Skeletal muscle cell (primary cell): ENCODE data around the gene RFWD3.

ENCODE experiments used
- DNase-seq: peaks from one replicate; pipeline ENCODE4 v3.0.0-alpha.2; 2010; ENCODE audit warnings: low read depth
- H3K4me3 ChIP-seq: 2 replicates; pipeline ENCODE4 v1.5.1; 2011; ENCODE audit warnings: low read depth, mild to moderate bottlenecking, control low read depth, low read length, moderate library complexity

RFWD3 gene

DNA sequence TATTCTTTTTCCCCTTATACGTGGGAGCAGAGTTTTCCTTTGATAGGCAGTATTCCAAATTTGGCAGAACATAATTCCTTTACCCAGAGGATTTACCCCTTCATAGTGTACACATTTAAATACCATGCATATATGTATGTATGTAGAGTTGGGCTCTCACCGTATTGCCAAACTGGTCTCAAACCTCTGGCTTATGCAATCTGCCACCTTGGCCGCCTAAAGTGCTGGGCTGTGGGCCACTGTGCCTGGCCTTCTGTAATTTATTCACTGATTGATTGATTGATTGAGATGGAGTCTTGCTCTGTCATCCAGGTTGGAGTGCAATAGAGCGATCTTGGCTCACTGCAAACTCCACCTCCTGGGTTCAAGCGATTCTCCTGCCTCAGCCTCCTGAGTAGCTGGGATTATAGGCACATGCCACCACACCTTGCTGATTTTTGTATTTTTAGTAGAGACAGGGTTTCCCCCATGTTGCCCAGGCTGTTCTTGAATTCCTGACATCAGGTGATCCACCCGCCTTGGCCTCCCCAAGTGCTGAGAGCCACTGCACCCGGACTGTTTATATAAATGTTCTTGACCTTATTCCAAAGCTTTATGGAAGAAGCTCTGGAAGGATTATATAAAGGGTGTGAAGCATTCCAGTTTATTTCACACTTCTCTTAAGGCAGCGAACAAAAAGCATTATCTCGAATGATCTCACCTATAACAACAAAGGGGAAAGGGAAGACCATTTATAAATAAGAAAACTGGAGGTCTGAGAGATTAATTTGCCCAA is 74.6 kb downstream of the RFWD3 start:
- no peak for DNase-seq
- H3K4me3 ChIP-seq: no peak overlapping the region

DNA sequence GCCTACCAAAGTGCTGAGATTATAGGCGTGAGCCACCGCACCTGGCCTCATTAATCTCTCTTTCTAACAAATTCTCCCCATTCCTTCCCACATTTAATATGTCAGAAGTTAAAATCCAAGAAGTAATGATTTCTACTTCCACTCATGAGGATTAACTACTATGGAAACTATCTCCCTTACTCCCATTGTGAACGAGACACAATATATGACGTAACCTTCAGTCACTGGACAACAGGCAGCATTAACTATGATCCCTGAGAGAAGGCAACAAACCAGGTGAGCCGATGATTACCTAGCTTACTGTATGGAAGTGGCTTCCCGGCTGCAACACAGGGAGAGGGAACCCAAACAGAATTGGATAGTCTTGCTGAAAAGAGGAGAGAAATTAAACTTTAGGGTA is 79.7 kb downstream of the RFWD3 start:
- no peak overlapping the region for H3K4me3 ChIP-seq
- no peak for DNase-seq

DNA sequence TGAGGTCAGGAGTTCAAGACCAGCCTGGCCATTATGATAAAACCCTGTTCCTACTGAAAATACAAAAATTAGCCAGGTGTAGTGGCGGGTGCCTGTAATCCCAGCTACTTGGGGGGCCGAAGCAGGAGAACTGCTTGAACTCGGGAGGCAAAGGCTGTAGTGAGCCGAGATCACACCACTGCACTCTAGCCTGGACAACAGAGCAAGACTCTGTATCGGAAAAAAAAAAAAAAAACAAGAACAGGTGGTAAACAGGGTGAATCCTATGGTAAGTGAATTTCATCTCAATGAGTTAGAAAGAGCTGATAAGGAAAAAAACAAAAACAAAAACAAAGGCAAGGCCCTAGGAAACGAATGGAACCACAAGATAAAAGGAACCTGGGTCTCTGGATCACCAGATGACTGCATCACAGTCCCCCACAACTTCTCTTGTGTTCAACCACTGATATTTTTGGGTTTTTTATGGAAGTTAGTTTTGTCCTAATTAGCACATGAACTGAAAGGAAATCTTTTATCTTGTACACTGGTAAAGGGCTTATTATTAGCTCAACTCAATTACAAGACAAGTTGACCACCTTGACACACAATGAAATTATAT is 80.7 kb downstream of the RFWD3 start:
- H3K4me3 ChIP-seq: no peak overlapping the region
- no peak for DNase-seq

DNA sequence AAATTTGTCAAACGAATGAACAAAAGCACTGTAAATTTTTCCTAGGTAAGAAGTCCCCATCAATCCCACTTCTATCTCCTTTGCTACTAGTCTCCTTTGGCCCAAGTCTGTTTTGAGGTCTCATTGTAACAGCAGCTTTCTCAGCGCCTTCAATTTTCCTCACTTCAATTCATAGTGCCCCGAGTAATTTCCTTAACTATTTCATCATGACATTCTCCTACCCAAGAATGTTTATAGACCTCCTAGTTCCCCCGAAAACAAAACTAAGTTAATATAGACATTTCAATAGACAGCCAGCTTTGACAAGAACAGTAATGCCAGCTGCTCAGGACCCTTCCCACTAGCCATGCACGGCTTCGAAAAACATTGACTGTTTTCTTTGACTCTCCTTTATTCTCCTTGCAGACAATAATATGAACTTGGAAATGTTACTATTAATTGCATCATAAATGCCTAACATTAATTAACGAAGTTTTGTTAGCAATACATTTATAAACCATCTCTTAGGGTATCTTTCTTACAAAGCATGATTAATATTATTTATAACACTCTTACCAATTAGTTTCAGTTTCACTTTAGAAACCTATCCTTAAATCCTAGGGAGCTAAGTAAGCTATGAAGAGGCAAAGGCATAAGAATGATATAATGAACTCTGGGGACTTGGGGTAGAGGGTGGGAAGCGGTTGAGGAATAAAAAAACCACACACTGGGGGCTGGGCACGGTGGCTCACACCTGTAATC is 82.6 kb downstream of the RFWD3 start:
- H3K4me3 ChIP-seq: no peak overlapping the region
- DNase-seq: no peak

DNA sequence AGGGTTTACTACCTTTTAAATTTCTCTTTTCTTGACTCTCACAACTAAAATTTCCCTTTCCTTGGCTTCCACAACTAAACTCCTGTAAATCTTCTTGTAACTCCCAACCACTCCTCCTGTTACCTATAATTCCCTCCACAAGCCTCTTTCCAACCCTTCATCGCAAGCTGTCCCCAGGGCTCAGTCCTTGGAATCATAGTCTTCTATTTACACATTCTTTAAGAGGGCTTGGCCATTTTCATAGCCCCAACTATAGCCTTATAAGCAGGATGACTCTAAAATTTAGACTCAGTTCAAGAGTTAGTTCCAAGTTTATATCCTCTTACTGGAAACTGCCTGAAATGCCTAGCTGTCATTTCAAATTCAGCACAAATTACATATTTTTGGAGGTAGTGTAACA is 83.7 kb downstream of the RFWD3 start:
- no peak for DNase-seq
- H3K4me3 ChIP-seq: no peak overlapping the region

DNA sequence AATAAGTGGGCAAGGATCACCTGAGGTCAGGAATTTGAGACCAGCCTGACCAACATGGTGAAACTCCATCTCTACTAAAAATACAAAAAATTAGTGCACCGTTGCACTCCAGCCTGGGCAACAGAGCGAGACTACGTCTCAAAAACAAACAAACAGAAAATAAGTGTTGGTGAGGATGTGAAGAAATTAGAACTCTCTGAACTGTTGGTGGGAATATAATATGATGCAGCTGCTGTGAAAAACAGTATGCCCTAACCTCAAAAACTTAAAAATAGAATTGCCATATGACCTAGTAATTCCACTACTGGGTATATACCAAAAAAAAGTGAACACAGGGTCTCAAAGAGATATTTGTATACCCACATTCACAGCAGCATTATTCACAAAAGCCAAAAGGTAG is 85.8 kb downstream of the RFWD3 start:
- DNase-seq: no peak
- no peak overlapping the region for H3K4me3 ChIP-seq

DNA sequence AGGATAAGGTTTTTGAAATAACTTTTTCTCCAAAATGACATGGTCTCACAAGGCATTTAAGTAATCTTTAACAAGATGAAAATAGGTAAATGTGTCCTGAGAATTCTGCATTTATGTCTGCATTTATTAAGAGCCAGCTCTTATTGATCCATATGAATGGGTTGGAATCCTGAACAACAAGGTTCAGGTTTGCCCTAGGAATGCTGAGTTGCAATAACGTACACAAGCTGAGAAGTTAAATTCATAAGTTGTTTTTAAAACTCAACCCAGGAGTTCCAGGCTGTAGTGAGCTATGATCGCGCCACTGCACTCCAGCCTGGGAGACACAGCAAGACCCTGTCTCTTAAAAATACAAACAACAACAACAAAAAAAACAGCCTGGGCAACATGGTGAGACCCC is 87.8 kb downstream of the RFWD3 start:
- DNase-seq: no peak
- no peak overlapping the region for H3K4me3 ChIP-seq

DNA sequence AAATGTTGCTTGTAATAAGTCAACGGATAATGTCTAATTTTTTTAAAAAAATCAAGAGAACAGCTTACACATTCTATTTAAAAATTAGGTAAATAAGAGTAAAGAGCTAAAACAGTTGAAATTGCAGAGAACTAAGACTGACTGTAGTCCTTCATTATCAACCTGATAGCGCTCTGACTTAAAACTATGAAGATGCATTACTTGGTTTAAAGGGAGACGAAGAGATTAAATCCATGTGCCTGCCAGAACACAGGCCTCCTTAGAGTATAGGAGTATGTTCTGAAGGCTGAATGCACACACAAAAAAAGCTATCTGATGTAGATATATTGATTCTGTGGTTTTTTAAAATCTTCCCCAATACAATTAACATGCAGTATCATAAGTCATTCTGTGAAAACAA is 88.2 kb downstream of the RFWD3 start:
- DNase-seq: no peak
- no peak overlapping the region for H3K4me3 ChIP-seq

DNA sequence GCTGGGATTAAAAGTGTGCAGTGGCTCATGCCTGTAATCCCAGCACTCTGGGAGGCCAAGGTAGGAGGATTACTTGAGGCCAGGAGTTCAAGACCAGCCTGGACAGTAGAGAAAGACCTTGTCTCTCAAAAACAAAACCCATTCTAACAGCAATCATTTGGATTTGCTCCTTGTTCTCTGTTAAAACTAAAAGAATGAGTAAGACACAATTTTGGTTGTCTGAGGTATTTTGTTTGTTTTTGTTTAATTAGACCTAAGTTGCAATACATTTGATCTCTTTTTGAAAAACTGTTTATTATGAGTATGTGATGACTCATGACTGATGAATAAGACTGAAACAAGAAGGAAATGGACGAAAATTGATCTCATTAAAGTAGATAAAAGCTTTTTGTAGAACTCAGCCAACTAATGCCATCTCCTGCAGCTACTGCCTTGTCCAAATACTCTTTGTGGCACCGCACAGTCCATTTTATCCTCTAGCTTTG is 88.8 kb downstream of the RFWD3 start:
- H3K4me3 ChIP-seq: no peak overlapping the region
- no peak for DNase-seq

DNA sequence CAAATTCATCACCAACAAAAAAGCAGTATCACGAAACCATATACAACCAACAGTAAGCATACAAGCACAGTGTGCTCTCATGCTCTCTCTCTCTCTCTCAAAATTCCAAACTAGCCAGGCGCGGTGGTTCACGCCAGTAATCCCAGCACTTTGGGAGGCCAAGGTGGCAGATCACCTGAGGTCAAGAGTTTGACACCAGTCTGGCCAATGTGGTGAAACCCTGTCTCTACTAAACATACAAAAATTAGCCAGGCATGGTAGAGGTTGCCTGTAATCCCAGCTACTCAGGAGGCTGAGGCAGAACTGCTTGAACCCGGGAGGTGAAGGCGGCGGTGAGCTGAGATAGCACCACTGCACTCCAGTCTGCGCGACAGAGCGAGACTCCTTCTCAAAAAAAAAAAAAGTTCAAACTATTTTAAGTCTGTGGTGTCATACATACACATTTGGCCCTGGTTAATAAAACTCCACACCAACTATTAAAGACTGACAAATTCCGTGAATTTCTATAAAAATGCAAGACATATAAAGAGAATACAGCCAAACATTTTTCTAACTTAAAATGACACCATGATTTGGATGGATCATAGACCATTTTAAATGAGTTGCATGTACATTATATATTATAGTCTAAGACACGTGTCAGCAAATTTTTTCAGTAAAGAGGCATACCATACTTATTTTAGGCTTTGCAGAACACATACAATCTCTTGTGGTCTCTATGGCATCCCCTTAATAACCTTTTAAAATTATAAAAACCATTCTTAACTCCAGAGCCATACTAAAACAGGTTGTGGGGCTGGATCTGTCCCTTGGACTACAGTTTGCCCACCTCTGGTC is 90.7 kb downstream of the RFWD3 start:
- no peak overlapping the region for H3K4me3 ChIP-seq
- no peak for DNase-seq

DNA sequence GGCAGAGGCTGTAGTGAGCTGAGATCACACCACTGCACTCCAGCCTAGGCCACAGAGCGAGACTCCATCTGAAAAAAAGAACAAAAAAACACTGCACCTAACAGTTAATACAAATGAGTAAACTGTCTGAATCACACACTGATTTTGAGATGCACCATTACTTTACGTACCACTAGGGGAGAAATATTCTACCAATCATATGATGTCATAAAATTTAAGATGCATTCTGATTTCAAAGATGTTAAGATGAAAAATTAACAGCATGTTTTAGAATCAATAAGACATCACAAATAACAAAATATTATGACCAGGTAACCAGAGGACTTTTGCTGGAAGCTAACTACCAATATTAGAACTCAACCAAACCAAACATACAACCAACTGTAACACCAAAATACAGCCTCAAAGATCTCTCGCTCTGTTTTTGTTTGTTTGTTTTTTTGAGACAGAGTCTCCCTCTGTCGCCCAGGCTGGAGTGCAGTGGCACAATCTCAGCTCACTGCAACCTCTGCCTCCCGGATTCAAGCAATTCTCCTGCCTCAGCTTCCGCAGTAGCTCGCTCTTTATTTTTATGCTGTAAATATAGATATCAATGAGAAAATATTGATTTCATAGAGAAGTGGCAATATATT is 91.4 kb downstream of the RFWD3 start:
- H3K4me3 ChIP-seq: no peak overlapping the region
- DNase-seq: no peak

DNA sequence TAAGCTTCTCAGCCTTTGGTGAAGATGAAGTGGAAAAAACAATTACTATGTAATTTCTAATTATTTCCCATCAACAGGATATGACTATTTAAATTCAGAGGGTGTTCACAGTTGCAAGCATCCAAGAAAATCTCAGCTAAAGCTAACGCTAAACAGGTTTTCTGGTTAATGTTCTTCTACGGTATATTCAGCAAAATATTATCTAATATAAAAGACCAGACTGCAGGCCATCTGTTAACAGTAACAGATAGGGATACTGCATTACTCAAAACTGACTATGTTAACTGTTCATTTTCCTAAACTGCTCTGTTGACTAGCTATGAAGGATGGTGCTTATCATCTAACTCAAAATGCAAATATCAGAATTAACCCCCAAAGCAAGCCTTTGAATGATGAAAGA is 92.5 kb downstream of the RFWD3 start:
- no peak for DNase-seq
- H3K4me3 ChIP-seq: no peak overlapping the region

DNA sequence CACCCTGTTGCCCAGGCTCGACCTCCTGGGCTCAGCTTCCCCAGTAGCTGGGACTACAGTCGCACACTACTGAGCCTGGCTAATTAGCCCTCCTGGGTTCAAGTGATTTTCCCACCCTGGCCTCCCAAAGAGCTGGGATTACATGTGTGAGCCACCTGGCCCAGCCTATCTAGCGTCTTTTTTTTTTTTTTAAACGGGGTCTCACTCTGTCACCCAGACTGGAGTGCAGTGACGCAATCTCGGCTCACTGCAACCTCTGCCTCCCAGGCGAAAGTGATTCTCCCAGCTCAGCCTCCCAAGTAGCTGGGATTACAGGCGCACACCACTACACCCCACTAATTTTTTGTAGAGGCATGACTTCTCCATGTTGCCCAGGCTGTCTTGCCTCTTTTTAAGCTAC is 93.1 kb downstream of the RFWD3 start:
- no peak overlapping the region for H3K4me3 ChIP-seq
- DNase-seq: no peak
